Cardiac muscle cell (in vitro differentiated cells and primary cell): ENCODE measurements around the gene PPP1R27. TPM values are rescaled to one million over a fixed set of nuclear protein-coding genes. Genes with fewer than 3 reads are reported as not detected.

ENCODE experiments used
- DNase-seq, 2 donors: peaks; one replicate each; pipeline versions ENCODE4 v3.0.0 to v3.0.0-alpha.2; 2010 to 2017; ENCODE audit warnings: low read depth in 1 of 2, low spot score in 1 of 2
- H3K27ac ChIP-seq: fragments of 200-600 bp; sonication (generic); 2 replicates; pipeline ENCODE4 v1.5.1; 2016
- H3K27me3 ChIP-seq: fragments of 200-600 bp; sonication (generic); 2 replicates; pipeline ENCODE4 v1.6.0; 2016; ENCODE audit warnings: control low read depth
- H3K36me3 ChIP-seq: fragments of 200-600 bp; sonication (generic); 2 replicates; pipeline ENCODE4 v1.5.1; 2016; ENCODE audit warnings: control low read depth
- H3K4me1 ChIP-seq: fragments of 200-600 bp; sonication (generic); 2 replicates; pipeline ENCODE4 v1.8.1; 2017; ENCODE audit warnings: low read depth, mild to moderate bottlenecking, mixed run types
- H3K4me3 ChIP-seq: fragments of 200-600 bp; sonication (generic); 2 replicates; pipeline ENCODE4 v1.5.1; 2016; ENCODE audit warnings: mild to moderate bottlenecking
- H3K9me3 ChIP-seq: fragments of 200-600 bp; sonication (generic); 2 replicates; pipeline ENCODE4 v1.5.1; 2017; ENCODE audit warnings: low read depth, mild to moderate bottlenecking, control low read depth
- CTCF ChIP-seq: IDR thresholded peaks from 2 replicates; pipeline ENCODE4 v1.5.1; 2012; ENCODE audit warnings: low read depth, mild to moderate bottlenecking, low read length
- polyA plus RNA-seq: library from polyadenylated mRNA; unstranded; fragments of >200 nt; fragmentation: Nextera tagmentation; extraction: Ambion mirVana; gene quantifications from 2 replicates; pipeline ENCODE4 v1.2.1, GENCODE V29; 2016
- total RNA-seq: library from RNA; depleted of rRNA; stranded (reverse); fragments of >200 nt; gene quantifications from 2 replicates; pipeline ENCODE4 v1.2.3, GENCODE V29; 2016

Gene PPP1R27
- total RNA-seq (not detected in 2 replicates), polyA plus RNA-seq (1.0 TPM in 1 of 2 replicates, not detected in the other)

- Histone ChIP-seq H3K27me3 (no peaks in the 10 kb centered on the region), H3K4me1 (peaks cover 5% of the 10 kb centered on the region), H3K9me3 (no peaks in the 10 kb centered on the region), H3K4me3 (peak within 1 kb of the TSS; percentile 78), H3K27ac (peak within 1 kb of the TSS; percentile 92), H3K36me3 (no peaks in the 10 kb centered on the region)
- DNase-seq = no peak
- TF ChIP-seq CTCF = no peak
These were observed at the start of gene PPP1R27 for GRCh38 chr17:81834831-81835267. Gene PPP1R27, minus strand, starts transcription at chr17:81835050. Its CDS starts 97 bp downstream, at chr17:81834953.

GRCh38 chr17:81884520-81884919, 49.7 kb upstream of the PPP1R27 start:
- peak in 1 of 2 donors; percentile 42 for DNase-seq
- Histone ChIP-seq H3K9me3 (no peaks in the 10 kb centered on the region), H3K27me3 (no peaks in the 10 kb centered on the region), H3K36me3 (peaks cover 32% of the 10 kb centered on the region), H3K4me3 (no peak overlapping the region), H3K4me1 (no peaks in the 10 kb centered on the region), H3K27ac (peak overlapping the region; percentile 9)
- no peak for TF ChIP-seq CTCF

GRCh38 chr17:81879121-81879520, 44.3 kb upstream of the PPP1R27 start:
- TF ChIP-seq CTCF = no peak
- no peaks in the 10 kb centered on the region for H3K27me3 ChIP-seq
- peaks cover 6% of the 10 kb centered on the region for H3K36me3 ChIP-seq
- H3K9me3 ChIP-seq = no peaks in the 10 kb centered on the region
- no peak for DNase-seq
- no peaks in the 10 kb centered on the region for H3K4me1 ChIP-seq
- no peak overlapping the region for H3K27ac ChIP-seq
- no peak overlapping the region for H3K4me3 ChIP-seq

- Histone ChIP-seq H3K4me1 (no peaks in the 10 kb centered on the region), H3K27me3 (no peaks in the 10 kb centered on the region), H3K27ac (no peak overlapping the region), H3K36me3 (peaks cover 6% of the 10 kb centered on the region), H3K4me3 (no peak overlapping the region), H3K9me3 (no peaks in the 10 kb centered on the region)
- no peak for DNase-seq
- no peak for TF ChIP-seq CTCF
These were observed 43.4 kb upstream of the PPP1R27 start for GRCh38 chr17:81878294-81878693.

- no peaks in the 10 kb centered on the region for H3K9me3 ChIP-seq
- DNase-seq = no peak
- no peak overlapping the region for H3K27ac ChIP-seq
- H3K4me1 ChIP-seq = no peaks in the 10 kb centered on the region
- TF ChIP-seq CTCF = no peak
- H3K27me3 ChIP-seq = no peaks in the 10 kb centered on the region
- H3K36me3 ChIP-seq = peaks cover 6% of the 10 kb centered on the region
- no peak overlapping the region for H3K4me3 ChIP-seq
These were observed 42.7 kb upstream of the PPP1R27 start for GRCh38 chr17:81877569-81877968.
